HG03354 (cell line): ENCODE results near the gene CAT.
A peak's percentile ranks its signal among the peaks of the same experiment; 100 is the strongest.

ENCODE experiments used
- ATAC-seq: cut with Tn5 transposase; IDR thresholded peaks from one replicate; pipeline ENCODE4 v1.9.1; 2021; ENCODE audit warnings: mild to moderate bottlenecking; ENCODE audit not compliant: unreplicated experiment, poor library complexity, severe bottlenecking

Gene CAT

GRCh38 chr11:34490304-34490703 is 51.6 kb downstream of the CAT start:
- no peak for ATAC-seq

GRCh38 chr11:34492806-34493414 is 54.2 kb downstream of the CAT start:
- no peak for ATAC-seq

- no peak for ATAC-seq
Observed at GRCh38 chr11:34493468-34493867, 54.7 kb downstream of the CAT start.

GRCh38 chr11:34493926-34494595 is 55.3 kb downstream of the CAT start:
- ATAC-seq, result no peak

GRCh38 chr11:34495239-34495723 is 56.5 kb downstream of the CAT start:
- no peak for ATAC-seq

GRCh38 chr11:34495724-34496377 is 57.1 kb downstream of the CAT start:
- ATAC-seq, result no peak

- ATAC-seq, result no peak
Observed at GRCh38 chr11:34499719-34500500, 61.2 kb downstream of the CAT start.

- ATAC-seq, result no peak
Observed at GRCh38 chr11:34501500-34501899, 62.8 kb downstream of the CAT start.

GRCh38 chr11:34501949-34502348 is 63.2 kb downstream of the CAT start:
- ATAC-seq, result no peak

- no peak for ATAC-seq
Observed at GRCh38 chr11:34502949-34503348, 64.2 kb downstream of the CAT start.

- no peak for ATAC-seq
Observed at GRCh38 chr11:34505874-34506273, 67.1 kb downstream of the CAT start.

- ATAC-seq, result no peak
Observed at GRCh38 chr11:34507156-34507555, 68.4 kb downstream of the CAT start.

- ATAC-seq, result no peak
Observed at GRCh38 chr11:34507610-34508009, 68.9 kb downstream of the CAT start.

GRCh38 chr11:34508524-34508923 is 69.8 kb downstream of the CAT start:
- ATAC-seq, result no peak

- ATAC-seq, result no peak
Observed at GRCh38 chr11:34509336-34509876, 70.7 kb downstream of the CAT start.

GRCh38 chr11:34510218-34510617 is 71.5 kb downstream of the CAT start:
- ATAC-seq, result no peak

GRCh38 chr11:34510673-34511072 is 71.9 kb downstream of the CAT start:
- no peak for ATAC-seq

- peak; percentile 97 for ATAC-seq
Observed at GRCh38 chr11:34512840-34513681, 74.3 kb downstream of the CAT start.
